Activated T-cell treated with anti-CD3 and anti-CD28 coated beads, Interleukin-2, amount 50 U/mL, for 24 hours (primary cell): ENCODE measurements around the gene RNGTT.
"Not testable (repeated sequence)": the region's sequence is repeated elsewhere in the genome, so short reads cannot be mapped to it uniquely, and the experiment has no call there.

Experiments used
- DNase-seq: peaks from one replicate; pipeline ENCODE4 v3.0.0-alpha.2; 2020
- H3K27ac Mint-ChIP-seq: 2 replicates; pipeline ENCODE4 v1.8.0; 2020; ENCODE audit warnings: mild to moderate bottlenecking, mixed read lengths
- H3K27me3 Mint-ChIP-seq: 2 replicates; pipeline ENCODE4 v1.8.0; 2020; ENCODE audit warnings: mixed read lengths
- H3K36me3 Mint-ChIP-seq: 2 replicates; pipeline ENCODE4 v1.8.0; 2020; ENCODE audit warnings: low read depth, mixed read lengths
- H3K4me1 Mint-ChIP-seq: 2 replicates; pipeline ENCODE4 v1.8.0; 2020; ENCODE audit warnings: low read depth, mixed read lengths
- H3K4me3 Mint-ChIP-seq: 2 replicates; pipeline ENCODE4 v1.8.0; 2020; ENCODE audit warnings: mild to moderate bottlenecking, moderate library complexity, mixed read lengths
- H3K9me3 Mint-ChIP-seq: 2 replicates; pipeline ENCODE4 v1.8.0; 2020; ENCODE audit warnings: mixed read lengths

RNGTT gene

DNA sequence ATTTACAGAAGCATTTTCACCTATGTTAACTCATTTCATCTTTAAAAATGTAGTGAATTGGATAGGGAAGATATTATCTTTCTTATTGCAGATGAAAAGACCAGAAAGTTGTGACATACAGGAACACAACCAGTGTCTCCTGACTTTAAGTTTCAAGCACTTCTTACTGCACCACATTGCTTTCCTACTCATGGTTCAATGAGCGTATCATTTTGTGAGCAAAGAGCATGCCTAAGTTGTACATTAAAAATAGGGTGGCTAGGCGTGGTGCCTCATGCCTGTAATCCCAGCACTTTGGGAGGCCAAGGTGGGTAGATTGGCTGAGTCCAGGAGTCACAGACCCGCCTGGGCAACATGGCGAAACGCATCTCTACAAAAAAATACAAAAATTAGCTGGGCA lies 21.2 kb upstream of the RNGTT start:
- no peaks in the 10 kb centered on the region for H3K36me3 Mint-ChIP-seq
- peaks cover 2% of the 10 kb centered on the region for H3K4me1 Mint-ChIP-seq
- no peak overlapping the region for H3K27ac Mint-ChIP-seq
- DNase-seq: no peak
- H3K27me3 Mint-ChIP-seq: no peaks in the 10 kb centered on the region
- no peaks in the 10 kb centered on the region for H3K9me3 Mint-ChIP-seq
- H3K4me3 Mint-ChIP-seq: no peak overlapping the region

DNA sequence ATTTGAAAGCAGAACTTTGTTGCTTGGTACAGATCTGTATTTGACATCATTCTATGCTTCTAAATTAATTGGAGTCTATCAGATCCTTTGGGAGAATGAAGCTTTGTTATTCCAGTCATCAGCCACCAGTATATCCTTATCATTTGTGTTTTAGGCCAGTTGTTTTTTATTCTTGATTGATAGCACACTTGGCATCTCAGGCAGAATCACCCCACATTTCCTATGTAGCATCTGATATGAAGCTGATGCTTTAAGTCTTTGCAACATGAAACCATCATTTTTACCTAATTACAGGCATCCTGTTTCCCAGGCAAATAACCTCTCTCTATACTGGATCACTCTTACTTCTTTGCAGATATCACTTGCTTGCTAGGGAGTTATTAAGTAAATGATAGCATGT lies 20.7 kb upstream of the RNGTT start:
- Mint-ChIP-seq H3K36me3 (no peaks in the 10 kb centered on the region), H3K27ac (no peak overlapping the region), H3K27me3 (no peaks in the 10 kb centered on the region), H3K4me3 (no peak overlapping the region), H3K9me3 (no peaks in the 10 kb centered on the region), H3K4me1 (peaks cover 2% of the 10 kb centered on the region)
- no peak for DNase-seq

DNA sequence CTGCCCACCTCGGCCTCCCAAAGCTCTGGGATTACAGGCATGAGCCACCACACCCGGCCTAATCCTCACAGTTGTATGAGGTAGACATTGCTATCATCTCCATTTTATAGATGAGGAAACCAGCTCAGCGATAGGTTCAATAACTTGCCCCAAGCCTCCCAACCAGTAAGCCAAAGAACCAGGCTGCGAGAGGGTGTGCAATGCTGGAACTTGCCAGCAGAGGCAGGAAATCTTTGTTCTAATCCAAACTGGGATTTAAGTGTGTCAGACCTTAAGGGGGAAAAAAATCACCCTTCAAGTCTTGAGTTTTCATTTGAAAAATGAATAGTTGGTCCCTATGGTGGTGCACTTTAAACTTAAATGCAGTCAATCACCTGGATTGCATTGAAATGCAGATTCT lies 20.1 kb upstream of the RNGTT start:
- H3K4me1 Mint-ChIP-seq: peaks cover 2% of the 10 kb centered on the region
- H3K36me3 Mint-ChIP-seq: no peaks in the 10 kb centered on the region
- DNase-seq: no peak

DNA sequence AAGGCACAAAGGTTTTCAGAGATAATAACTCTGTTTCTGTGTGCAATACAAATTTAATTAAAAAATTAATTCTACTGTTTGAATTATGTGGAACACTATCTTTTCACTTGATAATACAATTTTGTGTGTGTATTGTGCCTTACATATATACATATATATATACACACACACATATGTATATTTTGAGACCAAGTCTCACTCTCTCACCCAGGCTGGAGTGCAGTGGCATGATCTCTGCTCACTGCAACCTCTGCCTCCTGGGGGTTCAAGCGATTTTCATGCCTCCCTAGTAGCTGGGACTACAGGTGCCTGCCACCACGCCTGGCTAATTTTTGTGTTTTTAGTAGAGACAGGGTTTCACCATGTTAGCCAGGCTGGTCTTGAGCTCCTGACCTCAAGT lies 19.7 kb upstream of the RNGTT start:
- not testable (repeated sequence) for DNase-seq, H3K36me3 Mint-ChIP-seq, H3K27me3 Mint-ChIP-seq, H3K27ac Mint-ChIP-seq, H3K9me3 Mint-ChIP-seq, H3K4me1 Mint-ChIP-seq, H3K4me3 Mint-ChIP-seq

More for the DNA sequence above, 20.1 kb upstream of the RNGTT start:
- H3K4me3 Mint-ChIP-seq: no peak overlapping the region
- no peaks in the 10 kb centered on the region for H3K9me3 Mint-ChIP-seq
- H3K27me3 Mint-ChIP-seq: no peaks in the 10 kb centered on the region
- H3K27ac Mint-ChIP-seq: no peak overlapping the region

DNA sequence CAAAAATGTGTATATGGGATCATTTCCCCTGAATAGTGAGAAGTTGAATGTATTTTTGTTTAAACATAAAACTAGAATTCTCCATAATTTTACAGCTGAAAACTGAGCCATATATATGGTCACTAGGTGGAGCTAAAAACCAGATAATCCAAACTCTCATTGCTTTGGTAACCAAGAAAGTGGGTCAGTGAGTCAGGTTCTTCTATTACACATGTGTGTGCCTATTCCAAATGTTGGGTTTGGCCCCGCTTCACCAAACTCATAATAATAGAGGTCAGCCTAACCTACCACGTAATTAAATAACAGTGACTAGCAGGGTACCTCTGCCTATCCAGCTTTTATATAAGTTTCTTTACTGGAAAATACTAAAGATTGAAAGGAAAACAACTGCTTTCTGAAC lies 19.3 kb upstream of the RNGTT start:
- Mint-ChIP-seq H3K4me1 (peaks cover 2% of the 10 kb centered on the region), H3K27ac (no peak overlapping the region), H3K9me3 (no peaks in the 10 kb centered on the region), H3K27me3 (no peaks in the 10 kb centered on the region), H3K4me3 (no peak overlapping the region), H3K36me3 (no peaks in the 10 kb centered on the region)
- no peak for DNase-seq

DNA sequence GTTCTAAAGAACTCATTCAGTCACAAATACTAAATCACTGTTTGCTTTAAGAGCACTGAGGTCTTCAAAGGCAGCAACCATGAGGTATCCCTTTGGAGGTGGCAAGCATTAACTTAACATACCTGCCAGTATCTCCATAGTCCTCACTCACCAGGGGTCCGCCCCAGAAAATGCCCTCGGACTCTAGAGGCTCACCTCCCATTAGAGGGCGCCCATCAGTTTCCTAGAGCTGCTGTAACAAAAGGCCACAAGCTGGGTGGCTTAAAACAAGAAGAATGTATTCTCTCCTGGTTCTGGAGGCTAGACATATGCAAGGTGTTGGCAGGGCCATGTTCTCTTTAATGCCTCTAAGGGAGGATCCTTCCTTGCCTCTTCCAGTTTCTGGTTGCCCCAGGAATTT lies 12.0 kb upstream of the RNGTT start:
- no peaks in the 10 kb centered on the region for H3K27me3 Mint-ChIP-seq
- no peaks in the 10 kb centered on the region for H3K36me3 Mint-ChIP-seq
- H3K4me3 Mint-ChIP-seq: no peak overlapping the region
- H3K9me3 Mint-ChIP-seq: no peaks in the 10 kb centered on the region
- no peak for DNase-seq
- no peak overlapping the region for H3K27ac Mint-ChIP-seq
- H3K4me1 Mint-ChIP-seq: no peaks in the 10 kb centered on the region

DNA sequence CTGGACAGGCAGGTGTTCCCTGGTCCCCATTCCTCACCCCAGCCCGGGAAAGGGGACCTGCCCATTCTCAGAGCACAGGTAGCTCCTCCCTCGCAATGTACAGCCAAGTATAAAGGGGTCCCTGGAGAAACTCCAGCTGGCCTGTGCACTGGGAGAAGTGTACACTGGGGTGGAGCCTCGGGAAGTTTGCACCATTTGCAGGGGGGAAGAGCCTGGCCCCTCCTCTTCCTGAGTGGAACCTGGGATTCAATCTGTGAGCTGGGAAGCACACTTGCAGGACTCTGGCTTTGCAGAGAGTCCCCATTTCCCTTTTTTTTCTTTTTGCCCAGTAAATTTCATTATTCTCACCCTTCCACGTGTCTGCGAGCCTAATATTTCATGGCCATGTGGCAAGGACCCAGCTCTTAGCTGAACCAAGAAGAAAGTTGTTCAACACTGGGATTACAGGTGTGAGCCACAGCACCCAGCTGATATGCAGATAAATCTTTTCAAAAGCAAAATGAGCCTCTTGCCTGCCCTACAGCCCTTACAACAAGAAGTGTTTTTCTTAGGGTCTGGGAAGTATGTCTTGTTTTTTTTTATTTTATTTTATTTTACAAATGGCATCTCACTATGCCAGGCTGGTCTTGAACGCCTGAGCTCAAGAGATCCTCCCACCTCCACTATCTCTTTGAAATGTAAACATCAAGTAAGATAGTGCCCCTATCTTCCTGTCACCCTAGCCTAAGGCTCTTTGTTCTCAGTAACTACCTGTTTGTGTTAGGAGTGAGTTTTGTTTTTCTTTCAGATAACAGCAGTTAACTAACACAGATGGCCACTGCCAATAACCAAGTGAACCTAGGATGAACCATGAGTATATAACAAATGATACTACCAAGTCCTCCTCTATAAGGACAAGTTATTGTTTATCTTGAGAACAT lies 9.3 kb upstream of the RNGTT start:
- no peak for DNase-seq
- Mint-ChIP-seq H3K36me3 (no peaks in the 10 kb centered on the region), H3K4me1 (no peaks in the 10 kb centered on the region), H3K27ac (no peak overlapping the region), H3K27me3 (no peaks in the 10 kb centered on the region), H3K9me3 (peaks cover 5% of the 10 kb centered on the region), H3K4me3 (no peak overlapping the region)

DNA sequence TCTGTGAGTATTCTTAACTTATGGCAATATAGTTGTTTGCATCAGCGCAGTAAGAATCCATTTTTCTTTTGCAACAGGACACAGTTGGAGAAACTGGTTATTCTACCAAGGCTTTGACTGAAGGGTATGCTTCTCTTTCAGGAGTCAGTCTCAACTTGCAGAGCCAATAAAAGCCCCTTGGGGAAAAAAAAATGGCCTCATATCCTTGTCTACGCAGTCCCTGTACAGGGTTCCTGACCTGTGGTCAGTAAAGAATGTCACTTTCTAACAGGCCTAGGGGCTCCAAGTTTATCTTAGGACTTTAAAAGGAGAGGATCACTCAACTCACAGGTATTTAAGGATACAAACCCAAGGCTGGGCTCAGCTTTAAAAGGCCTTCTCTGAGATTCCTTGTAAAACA lies 6.9 kb upstream of the RNGTT start:
- no peak overlapping the region for H3K4me3 Mint-ChIP-seq
- H3K27me3 Mint-ChIP-seq: no peaks in the 10 kb centered on the region
- no peak overlapping the region for H3K27ac Mint-ChIP-seq
- H3K9me3 Mint-ChIP-seq: peaks cover 11% of the 10 kb centered on the region
- no peaks in the 10 kb centered on the region for H3K4me1 Mint-ChIP-seq
- no peaks in the 10 kb centered on the region for H3K36me3 Mint-ChIP-seq
- no peak for DNase-seq

DNA sequence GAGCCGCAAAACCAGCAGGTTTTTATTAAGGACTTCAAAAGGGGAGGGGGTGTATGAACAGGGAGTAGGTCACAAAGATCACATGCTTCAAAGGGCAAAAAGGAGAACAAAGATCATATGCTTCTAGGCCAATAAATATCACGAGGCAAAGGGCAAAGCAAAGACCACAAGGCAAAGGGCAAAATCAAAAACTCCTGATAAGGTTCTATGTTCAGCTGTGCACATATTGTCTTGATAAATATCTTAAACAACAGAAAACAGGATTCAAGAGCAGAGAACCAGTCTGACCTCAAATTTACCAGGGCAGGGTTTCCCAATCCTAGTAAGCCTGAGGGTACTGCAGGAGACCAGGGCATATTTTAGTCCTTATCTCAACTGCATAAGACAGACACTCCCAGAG lies 5.8 kb upstream of the RNGTT start:
- not testable (repeated sequence) for H3K27ac Mint-ChIP-seq, H3K27me3 Mint-ChIP-seq, H3K4me1 Mint-ChIP-seq, H3K36me3 Mint-ChIP-seq, DNase-seq, H3K4me3 Mint-ChIP-seq
- H3K9me3 Mint-ChIP-seq: peaks cover 11% of the 10 kb centered on the region

DNA sequence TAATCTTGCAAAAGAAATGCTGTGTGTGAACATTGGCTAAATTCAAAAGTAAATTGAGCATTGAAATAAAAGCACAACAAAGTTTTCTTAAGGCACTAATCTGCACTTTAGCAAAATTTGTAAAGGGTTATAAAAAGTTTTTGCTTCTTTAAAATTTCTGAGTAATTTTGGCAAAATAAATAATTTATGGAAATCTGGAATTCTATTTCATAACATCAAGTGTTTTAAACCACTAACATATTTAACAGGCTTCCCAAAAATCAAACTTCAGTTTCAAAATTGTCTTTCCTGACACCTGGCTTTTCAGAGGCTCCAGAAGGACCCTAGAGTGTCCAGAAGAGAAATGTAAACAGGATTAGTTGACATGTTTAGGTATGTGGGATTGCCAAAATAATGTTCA lies 4.5 kb upstream of the RNGTT start:
- DNase-seq: no peak
- Mint-ChIP-seq H3K4me1 (peaks cover 13% of the 10 kb centered on the region), H3K27me3 (no peaks in the 10 kb centered on the region), H3K4me3 (no peak overlapping the region), H3K36me3 (peaks cover 5% of the 10 kb centered on the region), H3K9me3 (peaks cover 11% of the 10 kb centered on the region), H3K27ac (no peak overlapping the region)

DNA sequence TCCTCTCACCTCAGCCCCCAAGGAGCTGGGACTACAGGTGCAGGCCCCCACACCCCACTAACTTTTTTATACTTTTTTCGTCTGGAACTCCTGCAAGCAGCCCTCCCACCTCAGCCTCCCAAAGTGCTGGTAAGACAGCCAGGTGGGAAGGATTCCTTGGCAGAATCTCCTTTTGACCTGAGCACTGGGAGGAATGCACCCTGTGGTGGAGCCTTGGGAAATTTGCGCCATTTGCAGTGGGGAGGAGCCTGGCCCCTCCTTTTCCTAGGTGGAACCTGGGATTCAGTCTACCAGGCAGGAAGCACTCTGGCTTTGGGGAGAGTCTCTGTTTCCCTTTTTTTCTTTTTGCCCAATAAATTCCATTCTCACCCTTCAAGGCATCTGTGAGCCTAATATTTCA lies 2.3 kb upstream of the RNGTT start:
- Mint-ChIP-seq H3K36me3 (peaks cover 18% of the 10 kb centered on the region), H3K4me3 (no peak overlapping the region), H3K9me3 (peaks cover 11% of the 10 kb centered on the region), H3K4me1 (peaks cover 26% of the 10 kb centered on the region), H3K27ac (no peak overlapping the region), H3K27me3 (no peaks in the 10 kb centered on the region)
- DNase-seq: no peak

DNA sequence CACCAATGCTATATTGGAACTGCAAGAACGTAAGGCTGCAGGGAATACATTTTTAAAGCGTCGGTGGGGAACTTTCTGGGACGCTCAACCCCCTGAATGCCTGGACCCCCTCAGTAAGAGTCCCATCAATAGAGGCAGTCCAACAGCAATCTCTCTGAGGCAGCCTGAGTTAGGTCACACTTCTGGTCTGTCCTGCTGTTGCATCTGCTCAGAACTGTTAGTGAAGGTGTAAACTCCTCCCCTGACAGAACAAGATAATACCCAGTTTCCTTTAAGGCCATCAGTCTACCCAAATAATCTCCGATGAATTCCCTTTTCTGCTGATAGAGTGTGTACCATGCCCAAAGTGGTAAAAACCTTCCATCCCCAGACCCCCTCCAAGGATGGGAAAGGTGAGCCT lies 1.1 kb upstream of the RNGTT start:
- no peaks in the 10 kb centered on the region for H3K27me3 Mint-ChIP-seq
- peak overlapping the region; percentile 99 for H3K4me3 Mint-ChIP-seq
- DNase-seq: no peak
- H3K27ac Mint-ChIP-seq: no peak overlapping the region
- H3K4me1 Mint-ChIP-seq: peaks cover 38% of the 10 kb centered on the region
- peaks cover 25% of the 10 kb centered on the region for H3K36me3 Mint-ChIP-seq
- peaks cover 11% of the 10 kb centered on the region for H3K9me3 Mint-ChIP-seq

DNA sequence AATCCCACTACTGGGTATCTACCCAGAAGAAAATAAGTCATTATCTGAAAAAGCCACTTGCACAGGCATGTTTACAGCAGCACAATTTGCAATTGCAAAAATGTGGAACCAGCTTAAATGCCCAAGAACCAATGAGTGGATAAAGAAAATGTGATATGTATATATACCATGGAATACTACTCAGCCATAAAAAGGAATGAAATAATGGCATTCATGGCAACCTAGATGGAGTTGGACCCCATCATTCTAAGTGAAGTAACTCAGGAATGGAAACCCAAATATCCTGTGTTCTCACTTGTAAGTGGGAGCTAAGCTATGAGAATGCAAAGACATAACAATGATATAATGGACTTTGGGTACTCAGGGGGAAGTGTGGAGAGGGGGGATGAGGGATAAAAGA lies 4.6 kb downstream of the RNGTT start:
- H3K4me1 Mint-ChIP-seq: peaks cover 60% of the 10 kb centered on the region

DNA sequence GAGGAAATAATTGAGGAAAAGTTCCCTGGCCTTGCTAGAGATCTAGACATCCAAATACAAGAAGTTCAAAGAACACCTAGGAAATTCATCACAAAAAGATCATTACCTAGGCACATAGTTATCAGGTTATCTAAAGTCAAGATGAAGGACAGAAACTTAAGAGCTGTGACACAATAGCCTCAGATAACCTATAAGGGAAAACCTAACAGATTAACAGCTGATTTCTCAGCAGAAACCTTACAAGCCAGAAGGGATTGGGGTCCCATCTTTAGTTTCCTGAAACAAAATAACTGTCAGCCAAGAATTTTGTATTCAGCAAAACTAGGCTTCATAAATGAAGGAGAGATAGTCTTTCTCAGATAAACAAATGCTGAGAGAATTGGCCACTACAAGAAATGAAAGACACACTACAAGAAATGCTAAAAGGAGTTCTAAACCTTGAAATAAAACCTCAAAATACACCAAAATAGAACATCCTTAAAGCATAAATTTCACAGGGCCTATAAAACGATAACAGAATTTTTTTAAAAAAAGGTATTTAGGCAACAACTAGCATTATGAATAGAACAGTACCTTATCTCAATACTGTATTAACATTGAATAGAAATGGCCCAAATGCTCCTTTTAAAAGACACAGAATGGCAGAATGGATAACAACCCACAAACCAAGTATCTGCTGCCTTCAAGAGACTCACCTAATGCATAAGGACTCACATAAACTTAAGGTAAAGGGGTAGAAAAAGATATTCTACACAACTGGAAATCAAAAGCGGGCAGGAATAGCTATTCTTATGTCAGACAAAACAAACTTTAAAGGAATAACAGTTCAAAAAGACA lies 9.7 kb downstream of the RNGTT start:
- Mint-ChIP-seq H3K27me3 (no peaks in the 10 kb centered on the region), H3K4me1 (peaks cover 42% of the 10 kb centered on the region), H3K4me3 (no peak overlapping the region), H3K9me3 (peaks cover 17% of the 10 kb centered on the region), H3K36me3 (peaks cover 65% of the 10 kb centered on the region), H3K27ac (no peak overlapping the region)
- no peak for DNase-seq

More for the DNA sequence above, 4.6 kb downstream of the RNGTT start:
- Mint-ChIP-seq H3K36me3 (peaks cover 54% of the 10 kb centered on the region), H3K4me3 (no peak overlapping the region), H3K27me3 (no peaks in the 10 kb centered on the region), H3K27ac (no peak overlapping the region), H3K9me3 (peaks cover 10% of the 10 kb centered on the region)
- no peak for DNase-seq
